GM19463 (cell line): ENCODE data around the gene LGALS7.
"Not testable (repeated sequence)": the region's sequence is repeated elsewhere in the genome, so short reads cannot be mapped to it uniquely, and the experiment has no call there.

Experiments
- ATAC-seq: cut with Tn5 transposase; IDR thresholded peaks from one replicate; pipeline ENCODE4 v1.9.1; 2021; ENCODE audit warnings: mild to moderate bottlenecking, moderate library complexity; ENCODE audit not compliant: unreplicated experiment

LGALS7 gene

DNA sequence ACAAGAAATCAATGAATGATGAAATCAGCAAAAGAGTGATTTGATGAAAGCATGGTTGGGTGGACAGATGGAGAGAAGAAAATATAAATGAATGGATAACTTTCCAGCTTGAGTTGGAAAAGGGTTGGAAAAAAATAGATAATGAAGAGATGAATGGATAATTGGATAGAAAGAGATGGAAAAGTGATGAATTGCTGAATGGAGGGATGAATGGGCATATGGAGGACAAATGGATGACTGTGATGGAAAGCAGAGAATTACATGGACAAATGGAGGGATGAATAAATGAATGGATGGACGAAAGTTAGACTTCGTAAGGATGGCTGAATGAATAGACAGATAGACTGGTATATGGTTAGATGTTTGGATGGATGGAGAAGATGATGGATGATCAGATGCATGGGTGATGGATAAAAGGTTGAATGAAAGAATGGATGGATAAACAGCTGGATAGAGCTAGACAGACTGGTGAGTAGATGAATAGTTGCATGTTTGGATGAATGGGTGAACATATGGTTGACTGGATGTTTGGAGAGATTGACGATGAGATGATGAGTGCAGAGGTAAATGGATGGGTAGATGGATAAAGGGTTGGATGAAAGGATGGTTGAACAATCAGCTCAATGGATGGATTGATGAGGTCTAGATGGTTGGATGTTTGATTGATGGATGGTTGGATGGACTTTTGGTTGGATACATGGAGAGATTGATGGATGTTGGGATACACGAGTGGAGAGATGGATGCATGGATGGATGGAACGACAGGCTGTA, 27.4 kb upstream of the LGALS7 start:
- no peak for ATAC-seq

GRCh38 chr19:38799104-38799503, 25.8 kb upstream of the LGALS7 start:
- ATAC-seq = no peak

DNA sequence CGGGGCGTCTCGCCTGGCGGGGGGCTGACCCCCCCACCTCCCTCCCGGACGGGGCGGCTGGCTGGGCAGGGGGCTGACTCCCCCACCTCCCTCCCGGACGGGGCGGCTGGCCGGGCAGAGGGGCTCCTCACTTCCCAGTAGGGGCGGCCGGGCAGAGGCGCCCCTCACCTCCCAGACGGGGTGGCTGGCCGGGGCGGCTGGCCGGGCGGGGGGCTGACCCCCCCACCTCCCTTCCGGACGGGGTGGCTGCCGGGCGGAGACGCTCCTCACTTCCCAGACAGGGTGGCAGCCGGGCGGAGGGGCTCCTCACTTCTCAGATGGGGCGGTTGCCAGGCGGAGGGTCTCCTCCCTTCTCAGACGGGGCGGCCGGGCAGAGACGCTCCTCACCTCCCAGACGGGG, 24.5 kb upstream of the LGALS7 start:
- ATAC-seq = not testable (repeated sequence)

- no peak for ATAC-seq
Measured at GRCh38 chr19:38796154-38796553, 22.8 kb upstream of the LGALS7 start.

GRCh38 chr19:38795549-38795948, 22.2 kb upstream of the LGALS7 start:
- ATAC-seq = no peak

DNA sequence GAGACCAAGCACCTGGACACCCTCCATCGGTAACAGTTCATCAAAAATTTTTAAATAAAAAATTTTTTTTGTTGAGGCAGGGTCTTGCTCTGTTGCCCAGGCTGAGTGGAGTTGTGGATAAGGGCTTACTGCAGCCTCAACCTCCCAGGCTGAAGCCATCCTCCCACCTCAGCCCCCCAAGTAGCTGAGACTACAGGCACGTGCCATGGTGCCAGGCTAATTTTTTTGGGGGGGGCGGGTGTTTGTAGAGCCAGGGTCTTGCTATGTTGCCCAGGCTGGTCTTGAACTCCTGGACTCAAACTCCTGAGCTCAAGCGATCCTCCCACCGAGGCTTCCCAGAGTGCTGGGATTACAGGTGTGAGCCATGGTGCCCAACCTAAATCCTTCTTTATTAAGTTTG, 20.4 kb upstream of the LGALS7 start:
- ATAC-seq = no peak

- no peak for ATAC-seq
Measured at GRCh38 chr19:38793177-38793576, 19.9 kb upstream of the LGALS7 start.

DNA sequence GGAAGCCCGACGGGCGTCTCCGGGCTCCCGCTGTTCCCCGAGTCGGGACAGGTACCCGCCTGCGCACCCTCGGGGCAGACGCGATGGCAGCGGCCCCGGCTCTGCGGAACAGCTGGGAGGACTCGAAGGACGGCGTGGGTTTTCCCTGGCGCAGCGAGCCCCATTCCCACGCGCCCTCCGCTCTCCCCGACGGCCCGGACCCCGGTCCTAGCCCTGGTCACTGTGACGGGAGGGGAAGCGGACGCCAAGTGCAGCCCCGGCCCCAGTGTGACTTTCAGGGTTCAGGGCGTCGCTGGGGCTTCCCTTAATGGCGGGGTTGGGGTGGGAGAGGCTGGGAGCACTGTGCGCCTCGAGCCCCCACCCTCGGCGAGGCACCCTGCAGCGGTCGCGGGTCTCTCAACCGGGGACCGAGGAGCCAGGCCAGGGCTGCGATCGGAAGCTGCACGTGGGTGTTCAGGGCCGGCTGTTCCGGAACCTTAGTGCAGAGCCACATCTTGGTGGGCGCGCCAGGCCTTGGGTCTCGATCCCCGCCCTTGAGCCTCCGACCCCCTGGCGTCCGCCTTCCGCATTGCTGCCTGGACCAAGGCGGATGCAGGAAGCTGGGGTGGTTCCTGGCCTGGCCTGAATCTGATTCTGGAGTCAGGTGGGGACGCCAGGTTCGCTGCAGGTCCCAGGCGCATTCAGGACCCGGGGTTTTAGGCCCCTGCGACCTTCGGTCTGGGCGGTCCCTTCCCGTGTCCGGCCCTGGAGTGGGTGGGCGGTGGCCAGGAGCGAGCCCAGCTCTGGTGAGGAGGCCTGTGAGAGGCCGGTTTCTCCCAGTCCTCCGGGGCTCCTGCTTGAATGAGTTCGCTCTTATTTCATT, 19.2 kb upstream of the LGALS7 start:
- no peak for ATAC-seq

DNA sequence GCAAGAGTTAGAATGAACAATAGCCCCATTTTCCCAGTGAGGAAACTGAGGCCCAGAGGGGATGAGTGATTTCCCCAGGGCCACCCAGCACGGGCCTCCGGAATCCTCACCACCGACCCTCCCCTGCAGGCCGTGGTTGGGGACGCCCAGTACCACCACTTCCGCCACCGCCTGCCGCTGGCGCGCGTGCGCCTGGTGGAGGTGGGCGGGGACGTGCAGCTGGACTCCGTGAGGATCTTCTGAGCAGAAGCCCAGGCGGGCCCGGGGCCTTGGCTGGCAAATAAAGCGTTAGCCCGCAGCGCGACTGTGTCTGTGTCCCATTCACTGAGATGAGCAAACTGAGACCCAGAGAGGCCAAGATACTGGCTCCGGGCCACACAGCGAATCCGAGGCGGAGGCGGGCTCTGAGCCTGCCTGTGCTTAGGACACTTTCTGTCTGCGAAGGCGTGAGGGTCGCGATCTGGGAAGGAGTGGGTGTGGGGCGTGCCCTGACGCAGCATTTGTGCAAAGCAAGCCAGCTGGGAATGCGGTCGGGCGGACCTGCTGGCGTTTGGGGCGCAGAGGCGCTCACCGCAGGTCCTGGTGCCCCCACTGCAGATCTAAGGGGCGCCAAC, 18.2 kb upstream of the LGALS7 start:
- ATAC-seq = not testable (repeated sequence)

- ATAC-seq = not testable (repeated sequence)
Measured at GRCh38 chr19:38790507-38791403, 17.4 kb upstream of the LGALS7 start.

- ATAC-seq = no peak
Measured at GRCh38 chr19:38788478-38789243, 15.3 kb upstream of the LGALS7 start, which contains the start of gene LGALS7B. Gene LGALS7B (plus strand): TSS chr19:38789200. CDS start chr19:38789227, 27 bp downstream.

DNA sequence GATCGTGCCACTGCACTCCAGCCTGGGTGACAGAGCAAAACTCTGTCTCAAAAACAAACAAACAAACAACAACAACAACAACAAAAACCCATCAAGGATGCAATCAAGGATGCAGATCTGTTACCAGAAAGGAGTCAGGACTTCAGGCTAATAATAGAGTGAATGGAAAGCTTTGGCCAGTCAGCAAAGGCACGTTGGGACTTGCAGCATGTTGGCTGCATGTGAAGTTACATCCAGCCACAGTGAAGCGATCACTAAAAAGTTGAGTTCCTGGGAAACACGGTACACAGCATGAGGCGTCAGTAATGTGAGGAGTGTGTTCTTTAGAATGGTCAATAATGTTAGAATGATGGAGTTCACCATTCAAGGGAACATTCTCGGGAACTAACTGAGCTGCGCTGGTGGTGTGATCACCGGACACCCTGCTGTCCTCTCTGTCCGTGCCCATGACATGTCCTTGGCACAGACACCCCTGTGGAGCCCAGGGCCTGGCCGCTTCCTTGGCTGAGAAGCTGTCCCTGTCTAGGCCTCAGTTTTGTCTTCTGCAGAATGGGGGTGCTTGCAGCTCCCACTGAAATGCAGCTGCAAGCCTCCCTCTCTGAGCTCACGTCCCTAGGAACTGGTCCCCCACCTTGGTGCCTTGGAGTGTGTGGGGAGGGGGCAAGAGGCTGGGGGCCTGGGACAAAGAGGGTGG, 13.4 kb upstream of the LGALS7 start:
- ATAC-seq = no peak

DNA sequence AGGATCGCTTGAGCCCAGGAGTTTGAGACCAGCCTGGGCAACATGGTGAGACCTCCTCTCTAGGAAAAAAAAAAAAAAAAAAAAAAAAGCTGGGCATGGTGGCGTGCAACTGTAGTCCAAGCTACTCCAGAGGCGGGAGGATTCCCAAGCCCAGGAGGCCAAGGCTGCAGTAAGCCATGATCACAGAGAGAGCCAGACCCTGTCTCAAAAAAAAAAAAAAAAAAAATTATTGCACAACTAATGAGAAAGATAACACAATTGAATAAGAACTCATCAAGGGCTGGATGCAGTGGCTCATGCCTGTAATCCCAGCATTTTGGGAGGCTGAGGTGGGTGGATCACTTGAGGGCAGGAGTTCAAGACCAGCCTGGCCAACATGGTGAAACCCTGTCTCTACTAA, 12.7 kb upstream of the LGALS7 start:
- not testable (repeated sequence) for ATAC-seq

DNA sequence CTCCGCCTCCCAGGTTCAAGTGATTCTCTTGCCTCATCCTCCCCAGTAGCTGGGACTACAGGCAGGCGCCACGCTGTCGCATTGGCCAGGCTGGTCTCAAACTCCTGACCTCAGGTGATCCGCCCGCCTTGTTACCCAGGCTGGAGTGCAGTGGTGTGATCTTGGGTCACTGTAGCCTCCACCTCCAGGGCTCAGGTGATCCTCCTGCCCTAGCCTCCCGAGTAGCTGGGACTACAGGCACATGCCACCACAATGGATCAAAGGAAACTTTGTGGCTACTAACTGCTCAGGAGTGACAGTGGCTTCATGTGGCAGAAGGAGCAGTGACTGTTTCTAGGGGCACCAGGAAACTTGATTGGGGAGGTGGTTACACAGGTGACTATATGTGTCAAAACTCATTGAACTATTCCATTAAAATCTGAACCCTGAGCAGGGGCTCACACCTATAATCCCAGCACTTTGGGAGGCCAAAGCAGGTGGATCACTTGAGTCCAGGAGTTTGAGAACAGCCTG, 11.9 kb upstream of the LGALS7 start:
- ATAC-seq = no peak

DNA sequence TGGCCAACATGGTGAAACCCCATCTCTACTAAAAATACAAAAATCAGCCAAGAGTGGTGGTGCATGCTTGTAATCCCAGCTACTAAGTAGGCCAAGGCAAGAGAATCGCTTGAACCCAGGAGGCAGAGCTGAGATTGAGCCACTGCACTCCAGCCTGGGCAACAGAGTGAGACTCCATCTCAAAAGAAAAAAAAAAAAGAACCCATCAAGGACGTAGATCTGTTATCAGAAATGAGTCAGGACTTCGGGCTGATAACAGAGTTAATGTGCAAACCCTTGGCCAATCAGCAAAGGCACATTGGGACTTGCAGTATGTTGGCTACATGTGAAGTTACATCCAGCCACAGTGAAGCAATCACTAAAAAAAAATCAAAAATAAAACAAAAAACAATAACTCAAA, 10.9 kb upstream of the LGALS7 start:
- ATAC-seq = no peak

- not testable (repeated sequence) for ATAC-seq
Measured at GRCh38 chr19:38782212-38782611, 8.9 kb upstream of the LGALS7 start.

DNA sequence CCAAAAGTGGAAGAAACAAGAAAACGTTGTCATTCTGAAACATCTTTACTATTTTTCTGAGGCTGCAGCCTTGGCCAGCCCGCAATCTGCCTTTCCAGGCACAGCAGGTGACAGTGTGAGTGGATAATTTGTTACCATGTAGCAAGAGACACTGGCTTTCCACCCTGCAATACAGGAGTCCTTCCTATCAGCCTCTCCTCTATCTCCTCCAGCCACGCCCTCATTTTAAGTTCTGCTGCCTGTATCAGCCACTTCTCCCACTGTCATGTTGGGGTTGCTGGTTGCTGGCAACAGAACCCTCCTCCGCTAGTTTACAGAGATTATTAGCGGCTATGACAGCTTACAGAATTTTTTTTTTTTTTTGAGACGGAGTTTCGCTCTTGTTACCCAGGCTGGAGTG, 7.7 kb upstream of the LGALS7 start:
- ATAC-seq = no peak

GRCh38 chr19:38780443-38780842, 7.1 kb upstream of the LGALS7 start:
- no peak for ATAC-seq

DNA sequence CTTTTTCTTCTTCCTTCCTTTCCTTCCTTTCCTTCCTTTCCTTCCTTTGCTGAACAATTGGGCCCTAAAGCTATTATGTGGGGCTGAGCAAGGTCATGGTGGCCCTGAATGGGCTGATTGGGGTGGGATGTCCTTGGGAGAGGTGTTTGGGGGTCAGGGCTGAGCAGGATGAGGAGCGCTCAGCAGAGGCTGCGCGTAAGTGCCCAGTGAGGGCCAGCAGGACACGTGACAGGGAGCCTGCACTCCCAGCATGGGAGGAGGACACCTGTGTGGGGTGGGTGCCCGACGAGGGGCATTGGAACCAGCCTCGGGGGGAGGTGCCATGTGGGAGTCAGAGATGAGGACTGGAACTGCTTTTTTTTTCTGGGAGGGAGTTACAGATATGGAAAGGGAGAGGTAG, 5.4 kb upstream of the LGALS7 start:
- no peak for ATAC-seq
